Urinary bladder (tissue), 4 donors: ENCODE measurements around the gene NRP2. TPM values are rescaled to one million over a fixed set of nuclear protein-coding genes. Genes with fewer than 3 reads are reported as not detected.

Experiments
- DNase-seq: peaks from one replicate; pipeline ENCODE4 v3.0.0-alpha.2; 2015; ENCODE audit errors: extremely low spot score
- H3K27ac ChIP-seq: one replicate; pipeline ENCODE4 v1.5.1; 2013; ENCODE audit warnings: low read depth, mild to moderate bottlenecking, moderate library complexity
- H3K36me3 ChIP-seq: one replicate; pipeline ENCODE4 v1.6.1; 2013; ENCODE audit warnings: mild to moderate bottlenecking, moderate library complexity; ENCODE audit not compliant: insufficient read depth
- H3K4me1 ChIP-seq: one replicate; pipeline ENCODE4 v1.6.1; 2013; ENCODE audit warnings: mild to moderate bottlenecking, moderate library complexity; ENCODE audit not compliant: insufficient read depth
- H3K4me3 ChIP-seq: one replicate; pipeline ENCODE4 v1.5.1; 2013; ENCODE audit warnings: low read depth, low read length
- WGBS: extraction: QIAGEN DNeasy Blood & Tissue Kit; methylation state at CpG from one replicate; pipeline ENCODE4 v1.1.7; 2013; 5-methylcytosine and 5-hydroxymethylcytosine counted together
- polyA plus RNA-seq: library from polyadenylated mRNA; stranded (reverse); fragments of 200-250 nt; gene quantifications from one replicate; pipeline ENCODE4 v1.2.3, GENCODE V29; 2013
- total RNA-seq: library from RNA; depleted of rRNA; stranded (reverse); fragments of >200 nt; gene quantifications from one replicate; pipeline ENCODE4 v1.2.3, GENCODE V29; 2014
- donor health status: healthy with polysubstance abuse.
- donor health status: healthy.

The NRP2 gene
- total and polyA plus RNA-seq, 2 donors: 74.4 to 101 TPM

GRCh38 chr2:205730191-205730590 lies 47.9 kb downstream of the NRP2 start:
- no peak for DNase-seq

GRCh38 chr2:205730701-205731582 lies 48.6 kb downstream of the NRP2 start:
- Histone ChIP-seq H3K27ac (no peak overlapping the region), H3K36me3 (no peaks in the 10 kb centered on the region), H3K4me1 (peaks cover 2% of the 10 kb centered on the region), H3K4me3 (no peak overlapping the region)
- DNase-seq: no peak
- WGBS: 62% methylated on average over 9 of the region's 9 CpGs

More at GRCh38 chr2:205730191-205730590, 47.9 kb downstream of the NRP2 start:
- Histone ChIP-seq H3K4me3 (no peak overlapping the region), H3K27ac (no peak overlapping the region), H3K4me1 (peaks cover 2% of the 10 kb centered on the region), H3K36me3 (no peaks in the 10 kb centered on the region)
- 62% methylated on average over 9 of the region's 9 CpGs for WGBS

GRCh38 chr2:205731583-205731981 lies 49.3 kb downstream of the NRP2 start:
- H3K27ac ChIP-seq: no peak overlapping the region
- H3K4me3 ChIP-seq: no peak overlapping the region
- H3K4me1 ChIP-seq: peaks cover 2% of the 10 kb centered on the region
- 49% methylated on average over 4 of the region's 4 CpGs for WGBS
- H3K36me3 ChIP-seq: no peaks in the 10 kb centered on the region
- DNase-seq: no peak

- Histone ChIP-seq H3K27ac (no peak overlapping the region), H3K4me1 (peaks cover 2% of the 10 kb centered on the region), H3K4me3 (no peak overlapping the region), H3K36me3 (no peaks in the 10 kb centered on the region)
- no peak for DNase-seq
- WGBS: 74% methylated on average over 9 of the region's 9 CpGs
Measured at GRCh38 chr2:205732314-205732713, 50.0 kb downstream of the NRP2 start.

GRCh38 chr2:205733082-205733481 lies 50.8 kb downstream of the NRP2 start:
- H3K4me1 ChIP-seq: peaks cover 2% of the 10 kb centered on the region
- 80% methylated on average over 9 of the region's 9 CpGs for WGBS
- DNase-seq: no peak
- H3K4me3 ChIP-seq: no peak overlapping the region
- H3K27ac ChIP-seq: peak overlapping the region; percentile 33
- H3K36me3 ChIP-seq: no peaks in the 10 kb centered on the region

- Histone ChIP-seq H3K4me1 (peaks cover 2% of the 10 kb centered on the region), H3K36me3 (no peaks in the 10 kb centered on the region)
Measured at GRCh38 chr2:205733648-205734047, 51.3 kb downstream of the NRP2 start.

GRCh38 chr2:205734436-205735037 lies 52.2 kb downstream of the NRP2 start:
- 34% methylated on average over 6 of the region's 6 CpGs for WGBS
- Histone ChIP-seq H3K4me1 (peaks cover 2% of the 10 kb centered on the region), H3K36me3 (no peaks in the 10 kb centered on the region), H3K27ac (no peak overlapping the region), H3K4me3 (no peak overlapping the region)
- DNase-seq: peak; percentile 45

More at GRCh38 chr2:205733648-205734047, 51.3 kb downstream of the NRP2 start:
- no peak for DNase-seq
- Histone ChIP-seq H3K4me3 (no peak overlapping the region), H3K27ac (peak overlapping the region; percentile 70)
- WGBS: 33% methylated on average over 14 of the region's 14 CpGs

- Histone ChIP-seq H3K27ac (peak overlapping the region; percentile 58), H3K4me1 (peaks cover 2% of the 10 kb centered on the region), H3K4me3 (no peak overlapping the region), H3K36me3 (peaks cover 2% of the 10 kb centered on the region)
- no peak for DNase-seq
- WGBS: 65% methylated on average over 15 of the region's 15 CpGs
Measured at GRCh38 chr2:205738117-205738968, 56.0 kb downstream of the NRP2 start.

GRCh38 chr2:205739620-205740019 lies 57.3 kb downstream of the NRP2 start:
- no peak overlapping the region for H3K4me3 ChIP-seq
- no peak for DNase-seq
- peaks cover 2% of the 10 kb centered on the region for H3K36me3 ChIP-seq
- H3K27ac ChIP-seq: no peak overlapping the region
- WGBS: 96% methylated on average over 1 of the region's 1 CpG
- H3K4me1 ChIP-seq: no peaks in the 10 kb centered on the region

GRCh38 chr2:205740381-205740780 lies 58.1 kb downstream of the NRP2 start:
- Histone ChIP-seq H3K4me3 (no peak overlapping the region), H3K27ac (no peak overlapping the region), H3K36me3 (peaks cover 2% of the 10 kb centered on the region), H3K4me1 (no peaks in the 10 kb centered on the region)
- WGBS: 97% methylated on average over 8 of the region's 8 CpGs
- no peak for DNase-seq

GRCh38 chr2:205741256-205741978 lies 59.1 kb downstream of the NRP2 start:
- Histone ChIP-seq H3K4me1 (no peaks in the 10 kb centered on the region), H3K36me3 (peaks cover 2% of the 10 kb centered on the region), H3K4me3 (no peak overlapping the region), H3K27ac (no peak overlapping the region)
- 84% methylated on average over 4 of the region's 4 CpGs for WGBS
- no peak for DNase-seq

GRCh38 chr2:205743137-205743536 lies 60.8 kb downstream of the NRP2 start:
- H3K4me1 ChIP-seq: no peaks in the 10 kb centered on the region
- H3K4me3 ChIP-seq: no peak overlapping the region
- H3K36me3 ChIP-seq: peaks cover 2% of the 10 kb centered on the region
- H3K27ac ChIP-seq: no peak overlapping the region
- no peak for DNase-seq
- 94% methylated on average over 11 of the region's 11 CpGs for WGBS

- no peak overlapping the region for H3K27ac ChIP-seq
Measured at GRCh38 chr2:205744074-205744591, 61.8 kb downstream of the NRP2 start.

More at GRCh38 chr2:205744074-205744591, 61.8 kb downstream of the NRP2 start:
- Histone ChIP-seq H3K36me3 (peaks cover 2% of the 10 kb centered on the region), H3K4me3 (no peak overlapping the region), H3K4me1 (no peaks in the 10 kb centered on the region)
- DNase-seq: no peak
- WGBS: 54% methylated on average over 7 of the region's 7 CpGs
